ENCODE results near the gene CANX.
A peak's percentile ranks its signal among the peaks of the same experiment; 100 is the strongest.

The CANX gene

GRCh38 chr5:179699616-179700237 lies 960 bp downstream of the CANX start:
- DNase-seq (ENCODE audit: insufficient read length, low spot score) (no peak), FAIRE-seq (no peak)
- TF ChIP-seq PAX5 (IDR thresholded peaks at IDR 0.05; ENCODE audit: insufficient read depth, low read length, severe bottlenecking), result no peak
- no peak for TF ChIP-seq POU2F2 (IDR thresholded peaks at IDR 0.05; ENCODE audit: low read depth, low read length)
- TF ChIP-seq POLR2AphosphoS5 (IDR thresholded peaks at IDR 0.05; ENCODE audit: low read depth, low read length), result peak; percentile 86
- peak; percentile 30; the same call in 1 of the 2 replicates for TF ChIP-seq TAF1 (IDR thresholded peaks at IDR 0.05; ENCODE audit: low read depth, low read length)
- TF ChIP-seq POLR2A (IDR thresholded peaks at IDR 0.05; ENCODE audit: low read depth, low read length), result peak; percentile 76
- TF ChIP-seq SPI1 (IDR thresholded peaks at IDR 0.05; ENCODE audit: low read depth, low read length), result no peak

GRCh38 chr5:179700401-179700918 lies 1.7 kb downstream of the CANX start:
- TF ChIP-seq PAX5 (IDR thresholded peaks at IDR 0.05; ENCODE audit: insufficient read depth, low read length, severe bottlenecking) (no peak), POLR2A (IDR thresholded peaks at IDR 0.05; ENCODE audit: low read depth, low read length) (peak; percentile 60; the same call in 1 of the 2 replicates)
- FAIRE-seq (peak; percentile 59), DNase-seq (ENCODE audit: insufficient read length, low spot score) (no peak)

GRCh38 chr5:179716286-179716685 lies 17.5 kb downstream of the CANX start:
- DNase-seq (ENCODE audit: insufficient read length, low spot score), result no peak
- FAIRE-seq, result no peak
- no peak for TF ChIP-seq SPI1 (IDR thresholded peaks at IDR 0.05; ENCODE audit: low read depth, low read length)
- TF ChIP-seq PAX5 (IDR thresholded peaks at IDR 0.05; ENCODE audit: insufficient read depth, low read length, severe bottlenecking), result no peak
- TF ChIP-seq POLR2AphosphoS5 (IDR thresholded peaks at IDR 0.05; ENCODE audit: low read depth, low read length), result no peak
- no peak for TF ChIP-seq POLR2A (IDR thresholded peaks at IDR 0.05; ENCODE audit: low read depth, low read length)
- no peak for TF ChIP-seq POU2F2 (IDR thresholded peaks at IDR 0.05; ENCODE audit: low read depth, low read length)
- TF ChIP-seq TAF1 (IDR thresholded peaks at IDR 0.05; ENCODE audit: low read depth, low read length), result no peak

GRCh38 chr5:179720222-179720621 lies 21.5 kb downstream of the CANX start:
- no peak for TF ChIP-seq POLR2AphosphoS5 (IDR thresholded peaks at IDR 0.05; ENCODE audit: low read depth, low read length)
- TF ChIP-seq POU2F2 (IDR thresholded peaks at IDR 0.05; ENCODE audit: low read depth, low read length), result no peak
- no peak for TF ChIP-seq SPI1 (IDR thresholded peaks at IDR 0.05; ENCODE audit: low read depth, low read length)
- TF ChIP-seq POLR2A (IDR thresholded peaks at IDR 0.05; ENCODE audit: low read depth, low read length), result no peak
- TF ChIP-seq PAX5 (IDR thresholded peaks at IDR 0.05; ENCODE audit: insufficient read depth, low read length, severe bottlenecking), result no peak
- no peak for TF ChIP-seq TAF1 (IDR thresholded peaks at IDR 0.05; ENCODE audit: low read depth, low read length)
- FAIRE-seq, result no peak
- DNase-seq (ENCODE audit: insufficient read length, low spot score), result no peak

- no peak for DNase-seq (ENCODE audit: insufficient read length, low spot score)
- FAIRE-seq, result no peak
- TF ChIP-seq TAF1 (IDR thresholded peaks at IDR 0.05; ENCODE audit: low read depth, low read length) (no peak), PAX5 (IDR thresholded peaks at IDR 0.05; ENCODE audit: insufficient read depth, low read length, severe bottlenecking) (no peak), SPI1 (IDR thresholded peaks at IDR 0.05; ENCODE audit: low read depth, low read length) (no peak), POLR2AphosphoS5 (IDR thresholded peaks at IDR 0.05; ENCODE audit: low read depth, low read length) (no peak), POU2F2 (IDR thresholded peaks at IDR 0.05; ENCODE audit: low read depth, low read length) (no peak), POLR2A (IDR thresholded peaks at IDR 0.05; ENCODE audit: low read depth, low read length) (no peak)
Measured at GRCh38 chr5:179724163-179724562, 25.4 kb downstream of the CANX start.

GRCh38 chr5:179727106-179727505 lies 28.3 kb downstream of the CANX start:
- no peak for TF ChIP-seq TAF1 (IDR thresholded peaks at IDR 0.05; ENCODE audit: low read depth, low read length)
- no peak for DNase-seq (ENCODE audit: insufficient read length, low spot score)
- FAIRE-seq, result no peak

GRCh38 chr5:179729303-179729702 lies 30.5 kb downstream of the CANX start:
- TF ChIP-seq TAF1 (IDR thresholded peaks at IDR 0.05; ENCODE audit: low read depth, low read length) (no peak), POLR2AphosphoS5 (IDR thresholded peaks at IDR 0.05; ENCODE audit: low read depth, low read length) (no peak), PAX5 (IDR thresholded peaks at IDR 0.05; ENCODE audit: insufficient read depth, low read length, severe bottlenecking) (no peak), SPI1 (IDR thresholded peaks at IDR 0.05; ENCODE audit: low read depth, low read length) (no peak), POLR2A (IDR thresholded peaks at IDR 0.05; ENCODE audit: low read depth, low read length) (no peak), POU2F2 (IDR thresholded peaks at IDR 0.05; ENCODE audit: low read depth, low read length) (no peak)
- FAIRE-seq (no peak), DNase-seq (ENCODE audit: insufficient read length, low spot score) (no peak)

- FAIRE-seq (no peak), DNase-seq (ENCODE audit: insufficient read length, low spot score) (no peak)
- TF ChIP-seq TAF1 (IDR thresholded peaks at IDR 0.05; ENCODE audit: low read depth, low read length) (no peak), POLR2A (IDR thresholded peaks at IDR 0.05; ENCODE audit: low read depth, low read length) (no peak), POU2F2 (IDR thresholded peaks at IDR 0.05; ENCODE audit: low read depth, low read length) (no peak), POLR2AphosphoS5 (IDR thresholded peaks at IDR 0.05; ENCODE audit: low read depth, low read length) (no peak), PAX5 (IDR thresholded peaks at IDR 0.05; ENCODE audit: insufficient read depth, low read length, severe bottlenecking) (no peak), SPI1 (IDR thresholded peaks at IDR 0.05; ENCODE audit: low read depth, low read length) (no peak)
Measured at GRCh38 chr5:179729727-179730126, 31.0 kb downstream of the CANX start.

GRCh38 chr5:179730356-179730755 lies 31.6 kb downstream of the CANX start:
- DNase-seq (ENCODE audit: insufficient read length, low spot score), result no peak

GRCh38 chr5:179730852-179731251 lies 32.1 kb downstream of the CANX start:
- TF ChIP-seq PAX5 (IDR thresholded peaks at IDR 0.05; ENCODE audit: insufficient read depth, low read length, severe bottlenecking), result no peak
- TF ChIP-seq POU2F2 (IDR thresholded peaks at IDR 0.05; ENCODE audit: low read depth, low read length), result no peak
- TF ChIP-seq SPI1 (IDR thresholded peaks at IDR 0.05; ENCODE audit: low read depth, low read length), result no peak
- no peak for TF ChIP-seq POLR2AphosphoS5 (IDR thresholded peaks at IDR 0.05; ENCODE audit: low read depth, low read length)
- TF ChIP-seq TAF1 (IDR thresholded peaks at IDR 0.05; ENCODE audit: low read depth, low read length), result no peak
- no peak for TF ChIP-seq POLR2A (IDR thresholded peaks at IDR 0.05; ENCODE audit: low read depth, low read length)
- no peak for FAIRE-seq
- DNase-seq (ENCODE audit: insufficient read length, low spot score), result no peak

More at GRCh38 chr5:179730356-179730755, 31.6 kb downstream of the CANX start:
- FAIRE-seq, result no peak
- no peak for TF ChIP-seq POLR2AphosphoS5 (IDR thresholded peaks at IDR 0.05; ENCODE audit: low read depth, low read length)
- TF ChIP-seq PAX5 (IDR thresholded peaks at IDR 0.05; ENCODE audit: insufficient read depth, low read length, severe bottlenecking), result no peak
- no peak for TF ChIP-seq SPI1 (IDR thresholded peaks at IDR 0.05; ENCODE audit: low read depth, low read length)
- no peak for TF ChIP-seq POLR2A (IDR thresholded peaks at IDR 0.05; ENCODE audit: low read depth, low read length)
- TF ChIP-seq TAF1 (IDR thresholded peaks at IDR 0.05; ENCODE audit: low read depth, low read length), result no peak

Measured in GM12891 (cell line).